ENCODE measurements around the gene CSNK2A1. TPM values are rescaled to one million over a fixed set of nuclear protein-coding genes. Genes with fewer than 3 reads are reported as not detected.
A peak's percentile ranks its signal among the peaks of the same experiment; 100 is the strongest.

CSNK2A1 gene
- total and polyA plus RNA-seq, 2 of the 8 experiments (the other 6 are each of a cell fraction or from before 2014, with no cell fraction given) = 117 to 260 TPM

DNA sequence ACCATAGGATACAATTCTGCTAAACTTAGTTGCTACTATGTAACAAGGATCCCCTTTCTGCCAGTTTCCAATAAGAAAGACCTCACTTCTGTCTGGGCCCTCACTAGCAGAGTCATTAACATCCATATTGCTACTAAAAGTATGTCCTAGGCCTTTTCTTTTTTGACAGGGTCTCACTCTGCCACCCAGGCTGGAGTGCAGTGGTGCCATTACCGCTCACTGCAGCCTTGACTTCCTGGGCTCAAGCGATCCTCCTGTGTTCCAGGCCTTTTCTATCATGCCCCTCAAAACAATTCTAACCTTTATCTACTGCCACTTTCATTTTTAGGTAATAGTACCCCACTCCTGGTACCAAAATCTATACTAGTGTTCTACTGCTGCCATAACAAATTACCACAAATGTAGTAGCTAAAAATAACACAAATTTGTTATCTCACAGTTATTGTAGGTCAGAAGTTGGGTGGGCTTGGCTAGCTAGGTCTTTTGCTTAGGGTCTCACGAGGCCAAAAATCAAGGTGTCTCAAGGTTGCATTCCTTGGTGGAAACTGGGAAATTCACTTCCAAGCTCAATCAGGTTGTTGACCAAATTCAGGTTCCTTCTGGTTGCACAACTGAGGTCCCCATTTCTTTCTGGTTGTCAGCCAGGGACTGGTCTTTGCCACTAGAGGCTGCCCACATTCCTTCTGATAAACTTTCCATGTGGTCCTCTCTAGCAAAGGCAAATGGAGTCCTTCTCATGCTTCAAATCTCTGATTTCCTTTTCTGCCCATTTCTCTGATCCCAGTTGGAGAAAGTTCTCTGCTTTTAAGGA lies 3.0 kb downstream of the CSNK2A1 start:
- H3K9ac ChIP-seq (replicated peaks in 1 of 4; ENCODE audit: extremely low read depth in 1 of 4, low read depth in 3 of 4, low read length in 3 of 4) = no peak overlapping the region
- no peak overlapping the region for H4K5ac ChIP-seq (ENCODE audit: insufficient read length, low read depth, low read length)
- peak overlapping the region; percentile 33 to 62; a peak in 2 of 4 replicates for H3K4me2 ChIP-seq (ENCODE audit: insufficient read depth in 1 of 2, low read depth in 2 of 2, low read length in 2 of 2)
- H3K9me3 ChIP-seq (ENCODE audit: insufficient read depth in 2 of 2, low read depth in 1 of 2, low read length in 1 of 2) = peaks cover 0 to 4% of the 10 kb centered on the region in 2 experiments; a peak in 2 of 4 replicates
- H2AFZ ChIP-seq (ENCODE audit: low read length) = no peak overlapping the region
- DNase-seq (ENCODE audit: low read depth in 1 of 2, low spot score in 2 of 2) = no peak
- peak overlapping the region in 1 of 4 experiments; percentile 39; a peak in 2 of 8 replicates for H3K4me3 ChIP-seq (ENCODE audit: extremely low read depth in 1 of 4, insufficient read depth in 2 of 4, low read depth in 3 of 4, low read length in 4 of 4)
- no peak for FAIRE-seq
- CTCF ChIA-PET (ENCODE audit: partially characterized antibody) = interaction anchor here (0.6 to 1.3 kb wide), 4 partner anchors 22 to 188 kb away, joined by 3 read pairs; no protein-coding TSS in a partner anchor
- no peak overlapping the region for H4K91ac ChIP-seq (replicated peaks; ENCODE audit: insufficient read length, low read length)
- no peak overlapping the region for H2BK20ac ChIP-seq (ENCODE audit: low read length)
- H3K56ac ChIP-seq (replicated peaks; ENCODE audit: insufficient read length, low read depth, low read length) = no peak overlapping the region
- peaks cover 0 to 7% (median 2%) of the 10 kb centered on the region in 4 experiments; a peak in 2 of 8 replicates for H3K36me3 ChIP-seq (ENCODE audit: control insufficient read depth in 2 of 4, insufficient read depth in 4 of 4, low read length in 3 of 4)
- POLR2A ChIA-PET (ENCODE audit: partially characterized antibody) = interaction anchor here (0.8 to 4.2 kb wide), 7 partner anchors 9 to 125 kb away, joined by 3 to 15 read pairs (median 3); no protein-coding TSS in a partner anchor
- H4K8ac ChIP-seq (ENCODE audit: extremely low read depth, insufficient read depth, low read length) = no peak overlapping the region
- H3K23ac ChIP-seq (ENCODE audit: insufficient read length) = no peak overlapping the region
- H3K79me2 ChIP-seq (ENCODE audit: control insufficient read depth in 1 of 2, insufficient read depth in 2 of 2, low read length in 2 of 2) = peaks cover 66 to 78% of the 10 kb centered on the region in 2 experiments
- H3K79me1 ChIP-seq (ENCODE audit: low read depth, low read length) = peaks cover 2% of the 10 kb centered on the region; the same call in 1 of the 2 replicates
- peaks cover 4% of the 10 kb centered on the region for H3K23me2 ChIP-seq (ENCODE audit: low read depth, low read length)
- no peak overlapping the region for H3K14ac ChIP-seq (ENCODE audit: insufficient read length)
- no peak overlapping the region; the same call in 1 of the 2 replicates for H2BK5ac ChIP-seq (ENCODE audit: low read depth, low read length)
- no peak overlapping the region for H2BK120ac ChIP-seq (replicated peaks; ENCODE audit: low read depth, low read length)
- 90% methylated on average over 3 of the region's 3 CpGs; no CpG with 5 or more reads in 1 of the 2 experiments for WGBS, 2 experiments (ENCODE audit: extremely low coverage in 1 of 2, insufficient coverage in 1 of 2, insufficient read length in 1 of 2, insufficient replicate concordance in 2 of 2, low coverage in 1 of 2, low lambda C conversion rate in 2 of 2, missing lambda C conversion rate in 1 of 2)
- H3K27ac ChIP-seq (ENCODE audit: low read depth, low read length) = no peak overlapping the region
- no peak overlapping the region for H3K18ac ChIP-seq (ENCODE audit: extremely low read depth, low read length)
- peaks cover 2 to 10% (median 5%) of the 10 kb centered on the region in 4 experiments; a peak in 6 of 7 replicates for H3K4me1 ChIP-seq (replicated peaks in 1 of 4; ENCODE audit: control insufficient read depth in 3 of 4, insufficient read depth in 4 of 4, low read length in 3 of 4)
- H2AK5ac ChIP-seq (ENCODE audit: low read depth, low read length) = no peak overlapping the region
- peaks cover 40 to 42% of the 10 kb centered on the region in 2 experiments for H4K20me1 ChIP-seq (replicated peaks in 1 of 2; ENCODE audit: control insufficient read depth in 1 of 2, insufficient read depth in 2 of 2, low read length in 2 of 2)
- no peak overlapping the region for H2BK15ac ChIP-seq (ENCODE audit: low read length)
- H3K27me3 ChIP-seq (replicated peaks in 1 of 4; ENCODE audit: control insufficient read depth in 3 of 4, extremely low read depth in 1 of 4, insufficient read depth in 3 of 4, low read length in 3 of 4) = peaks cover 0 to 2% (median 2%) of the 10 kb centered on the region in 4 experiments; a peak in 3 of 7 replicates
- no peak overlapping the region for H2BK12ac ChIP-seq (ENCODE audit: low read depth, low read length)
- H3K4ac ChIP-seq (replicated peaks; ENCODE audit: insufficient read length, low read depth, low read length) = no peak overlapping the region
- TF ChIP-seq, protein P1, sequence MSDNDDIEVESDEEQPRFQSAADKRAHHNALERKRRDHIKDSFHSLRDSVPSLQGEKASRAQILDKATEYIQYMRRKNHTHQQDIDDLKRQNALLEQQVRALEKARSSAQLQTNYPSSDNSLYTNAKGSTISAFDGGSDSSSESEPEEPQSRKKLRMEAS (IDR thresholded peaks at IDR 0.05) = peak; percentile 24; the same call in 1 of the 2 replicates
- TF ChIP-seq RAD21 (IDR thresholded peaks at IDR 0.05 in 1 of 2, conservative IDR thresholded peaks at IDR 0.05 in 1 of 2; ENCODE audit: low read depth in 2 of 2, low read length in 2 of 2) (peak; percentile 11 to 46; a peak in 3 of 4 replicates), BCL11A (IDR thresholded peaks at IDR 0.05; ENCODE audit: low read depth in 2 of 2, low read length in 2 of 2) (no peak), ASH2L (IDR thresholded peaks at IDR 0.05; ENCODE audit: low read length) (no peak), CHD2 (IDR thresholded peaks at IDR 0.05; ENCODE audit: low read length) (no peak), CEBPB (IDR thresholded peaks at IDR 0.05; ENCODE audit: low read depth, low read length) (0 out of 2 replicates have a peak, but pooled peaks have one; percentile 37), MAFK (IDR thresholded peaks at IDR 0.05; ENCODE audit: low read depth, low read length) (no peak)
- TF ChIP-seq, protein P2, sequence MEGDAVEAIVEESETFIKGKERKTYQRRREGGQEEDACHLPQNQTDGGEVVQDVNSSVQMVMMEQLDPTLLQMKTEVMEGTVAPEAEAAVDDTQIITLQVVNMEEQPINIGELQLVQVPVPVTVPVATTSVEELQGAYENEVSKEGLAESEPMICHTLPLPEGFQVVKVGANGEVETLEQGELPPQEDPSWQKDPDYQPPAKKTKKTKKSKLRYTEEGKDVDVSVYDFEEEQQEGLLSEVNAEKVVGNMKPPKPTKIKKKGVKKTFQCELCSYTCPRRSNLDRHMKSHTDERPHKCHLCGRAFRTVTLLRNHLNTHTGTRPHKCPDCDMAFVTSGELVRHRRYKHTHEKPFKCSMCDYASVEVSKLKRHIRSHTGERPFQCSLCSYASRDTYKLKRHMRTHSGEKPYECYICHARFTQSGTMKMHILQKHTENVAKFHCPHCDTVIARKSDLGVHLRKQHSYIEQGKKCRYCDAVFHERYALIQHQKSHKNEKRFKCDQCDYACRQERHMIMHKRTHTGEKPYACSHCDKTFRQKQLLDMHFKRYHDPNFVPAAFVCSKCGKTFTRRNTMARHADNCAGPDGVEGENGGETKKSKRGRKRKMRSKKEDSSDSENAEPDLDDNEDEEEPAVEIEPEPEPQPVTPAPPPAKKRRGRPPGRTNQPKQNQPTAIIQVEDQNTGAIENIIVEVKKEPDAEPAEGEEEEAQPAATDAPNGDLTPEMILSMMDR (IDR thresholded peaks at IDR 0.05; ENCODE audit: control extremely low read depth in 1 of 3, insufficient read depth in 1 of 3, low read depth in 1 of 3, low read length in 3 of 3) = peak in 1 of 3 experiments; percentile 47; a peak in 1 of 4 replicates

Measured in H1 (cell line).